Neutrophil (primary cell): Measurements from ENCODE around the gene ADD2.

Source experiments
- H3K27ac ChIP-seq: fragments of 200-600 bp; sonication (generic); 2 replicates; pipeline ENCODE4 v1.5.1; 2016; ENCODE audit warnings: mild to moderate bottlenecking, moderate library complexity
- H3K27me3 ChIP-seq: fragments of 200-600 bp; sonication (generic); 2 replicates; pipeline ENCODE4 v1.6.0; 2016; ENCODE audit warnings: mild to moderate bottlenecking
- H3K36me3 ChIP-seq: fragments of 200-600 bp; sonication (generic); 2 replicates; pipeline ENCODE4 v1.5.1; 2017
- H3K4me1 ChIP-seq, 2 experiments: fragments of 200-600 bp in 1 of 2; sonication (generic) in 1 of 2; 1 replicate in 1 of 2; 2 replicates in 1 of 2; pipeline versions ENCODE4 v1.5.1 to v1.6.1; 2013 to 2016; ENCODE audit warnings: low read depth in 1 of 2, low read length in 1 of 2, mild to moderate bottlenecking in 1 of 2, moderate library complexity in 1 of 2; ENCODE audit not compliant: control insufficient read depth in 1 of 2, insufficient read depth in 1 of 2
- H3K4me3 ChIP-seq, 2 experiments: fragments of 200-600 bp in 1 of 2; sonication (generic) in 1 of 2; 1 replicate in 1 of 2; 2 replicates in 1 of 2; pipeline ENCODE4 v1.5.1; 2013 to 2016; ENCODE audit warnings: low read depth in 1 of 2, low read length in 1 of 2, mild to moderate bottlenecking in 1 of 2, moderate library complexity in 1 of 2
- H3K9me3 ChIP-seq: fragments of 200-600 bp; sonication (generic); 2 replicates; pipeline ENCODE4 v1.5.1; 2016
- TF ChIP-seq, protein P1 (sequence below): fragments of 200-600 bp; sonication (generic); IDR thresholded peaks from 2 replicates; pipeline ENCODE4 v1.5.1; 2016; ENCODE audit warnings: antibody characterized with exemption

ADD2 gene

DNA sequence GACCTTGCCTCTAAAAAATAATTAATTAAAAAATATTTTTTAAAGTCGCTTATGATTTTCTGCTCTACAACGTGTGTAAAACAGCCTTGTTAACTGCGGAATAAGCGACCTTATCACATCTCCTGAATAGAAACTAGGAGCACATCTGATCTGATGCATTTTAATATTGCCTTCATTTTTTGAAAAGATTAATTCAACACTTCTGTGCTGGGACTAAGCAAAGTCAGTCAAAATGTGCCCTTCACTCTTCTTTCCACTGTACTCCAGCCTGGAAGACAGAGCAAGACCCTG, 39.8 kb upstream of the ADD2 start:
- no peaks in the 10 kb centered on the region for H3K4me1 ChIP-seq
- no peaks in the 10 kb centered on the region for H3K36me3 ChIP-seq
- no peaks in the 10 kb centered on the region for H3K9me3 ChIP-seq
- peaks cover 26% of the 10 kb centered on the region for H3K27me3 ChIP-seq
- no peak overlapping the region for H3K4me3 ChIP-seq
- no peak overlapping the region for H3K27ac ChIP-seq
- TF ChIP-seq, protein P1, sequence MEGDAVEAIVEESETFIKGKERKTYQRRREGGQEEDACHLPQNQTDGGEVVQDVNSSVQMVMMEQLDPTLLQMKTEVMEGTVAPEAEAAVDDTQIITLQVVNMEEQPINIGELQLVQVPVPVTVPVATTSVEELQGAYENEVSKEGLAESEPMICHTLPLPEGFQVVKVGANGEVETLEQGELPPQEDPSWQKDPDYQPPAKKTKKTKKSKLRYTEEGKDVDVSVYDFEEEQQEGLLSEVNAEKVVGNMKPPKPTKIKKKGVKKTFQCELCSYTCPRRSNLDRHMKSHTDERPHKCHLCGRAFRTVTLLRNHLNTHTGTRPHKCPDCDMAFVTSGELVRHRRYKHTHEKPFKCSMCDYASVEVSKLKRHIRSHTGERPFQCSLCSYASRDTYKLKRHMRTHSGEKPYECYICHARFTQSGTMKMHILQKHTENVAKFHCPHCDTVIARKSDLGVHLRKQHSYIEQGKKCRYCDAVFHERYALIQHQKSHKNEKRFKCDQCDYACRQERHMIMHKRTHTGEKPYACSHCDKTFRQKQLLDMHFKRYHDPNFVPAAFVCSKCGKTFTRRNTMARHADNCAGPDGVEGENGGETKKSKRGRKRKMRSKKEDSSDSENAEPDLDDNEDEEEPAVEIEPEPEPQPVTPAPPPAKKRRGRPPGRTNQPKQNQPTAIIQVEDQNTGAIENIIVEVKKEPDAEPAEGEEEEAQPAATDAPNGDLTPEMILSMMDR = no peak

DNA sequence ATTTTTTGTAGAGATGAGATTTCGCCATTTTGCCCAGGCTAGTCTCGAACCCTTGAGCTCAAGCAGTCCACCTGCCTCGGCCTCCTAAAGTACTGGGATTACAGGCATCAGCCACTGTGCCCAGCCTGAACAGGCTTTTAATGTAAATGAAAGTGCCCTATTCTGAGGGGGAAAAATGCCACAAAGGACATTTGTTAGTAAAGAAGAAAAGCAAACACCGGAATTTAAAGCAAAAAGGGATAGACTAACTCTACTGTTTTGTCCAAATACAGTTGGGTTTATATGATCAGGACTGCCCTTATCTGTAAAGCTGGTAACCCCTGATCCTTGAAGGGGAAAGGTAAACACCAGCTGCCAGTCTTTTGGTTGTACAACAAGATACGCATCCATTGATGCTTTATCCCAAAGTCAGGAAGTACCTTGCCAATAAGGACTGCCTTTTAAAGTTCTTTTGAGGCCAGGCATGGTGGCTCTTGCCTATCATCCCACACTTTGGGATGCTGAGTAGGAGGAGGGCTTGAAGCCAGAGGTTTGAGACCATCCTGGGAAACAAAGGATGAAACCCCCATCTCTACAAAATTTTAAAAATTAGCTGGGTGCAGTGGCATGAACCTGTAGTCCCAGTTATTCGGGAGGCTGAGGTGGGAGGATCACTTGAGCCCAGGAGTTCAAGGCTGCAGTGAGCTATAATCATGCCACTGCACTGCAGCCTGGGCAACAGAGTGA, 39.3 kb upstream of the ADD2 start:
- H3K27me3 ChIP-seq = peaks cover 31% of the 10 kb centered on the region
- TF ChIP-seq, protein P1 = no peak
- no peaks in the 10 kb centered on the region for H3K36me3 ChIP-seq
- no peak overlapping the region for H3K27ac ChIP-seq
- no peaks in the 10 kb centered on the region for H3K4me1 ChIP-seq
- no peaks in the 10 kb centered on the region for H3K9me3 ChIP-seq
- H3K4me3 ChIP-seq = no peak overlapping the region

DNA sequence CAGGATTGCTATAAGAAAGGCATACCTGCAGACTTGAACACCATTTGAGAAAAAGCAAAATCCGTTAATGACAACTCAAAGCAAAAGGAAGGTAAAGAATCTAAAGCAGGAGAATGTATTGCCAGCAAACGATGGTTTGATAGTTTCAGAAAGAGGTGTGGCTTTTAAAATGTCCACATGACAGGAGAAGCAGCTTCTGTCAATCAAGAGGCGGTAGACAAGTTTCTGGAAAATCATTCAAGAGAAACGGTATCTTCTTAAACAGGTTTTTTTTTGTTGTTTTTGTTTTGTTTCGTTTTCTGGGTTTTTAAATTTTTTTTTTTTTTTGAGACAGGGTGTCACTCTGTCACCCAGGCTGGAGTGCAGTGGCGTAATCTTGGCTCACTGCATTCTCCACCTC, 38.6 kb upstream of the ADD2 start:
- Histone ChIP-seq H3K27ac (no peak overlapping the region), H3K4me3 (no peak overlapping the region), H3K27me3 (peaks cover 37% of the 10 kb centered on the region), H3K9me3 (no peaks in the 10 kb centered on the region), H3K4me1 (no peaks in the 10 kb centered on the region), H3K36me3 (no peaks in the 10 kb centered on the region)
- TF ChIP-seq, protein P1 = no peak

DNA sequence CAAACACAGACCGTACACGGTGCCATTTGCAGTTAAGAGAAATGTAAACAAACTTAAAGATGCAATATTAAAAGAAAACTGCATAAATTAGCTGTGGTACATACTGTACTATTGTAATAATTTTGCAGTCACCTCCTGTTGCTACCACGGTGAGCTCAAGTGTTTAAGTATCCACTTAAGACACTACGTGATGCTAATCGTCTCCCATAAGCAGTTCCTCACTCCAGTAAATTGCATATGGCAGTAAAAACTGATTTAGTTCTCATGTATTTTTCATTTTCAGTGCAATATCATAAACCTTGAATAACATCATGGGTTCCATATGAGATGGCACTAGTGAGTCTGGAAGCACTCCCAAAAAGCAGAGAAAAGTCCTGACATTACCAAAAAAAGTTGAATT, 38.0 kb upstream of the ADD2 start:
- peaks cover 43% of the 10 kb centered on the region for H3K27me3 ChIP-seq
- no peaks in the 10 kb centered on the region for H3K36me3 ChIP-seq
- no peaks in the 10 kb centered on the region for H3K9me3 ChIP-seq
- TF ChIP-seq, protein P1 = no peak
- H3K4me3 ChIP-seq = no peak overlapping the region
- no peaks in the 10 kb centered on the region for H3K4me1 ChIP-seq
- H3K27ac ChIP-seq = no peak overlapping the region

DNA sequence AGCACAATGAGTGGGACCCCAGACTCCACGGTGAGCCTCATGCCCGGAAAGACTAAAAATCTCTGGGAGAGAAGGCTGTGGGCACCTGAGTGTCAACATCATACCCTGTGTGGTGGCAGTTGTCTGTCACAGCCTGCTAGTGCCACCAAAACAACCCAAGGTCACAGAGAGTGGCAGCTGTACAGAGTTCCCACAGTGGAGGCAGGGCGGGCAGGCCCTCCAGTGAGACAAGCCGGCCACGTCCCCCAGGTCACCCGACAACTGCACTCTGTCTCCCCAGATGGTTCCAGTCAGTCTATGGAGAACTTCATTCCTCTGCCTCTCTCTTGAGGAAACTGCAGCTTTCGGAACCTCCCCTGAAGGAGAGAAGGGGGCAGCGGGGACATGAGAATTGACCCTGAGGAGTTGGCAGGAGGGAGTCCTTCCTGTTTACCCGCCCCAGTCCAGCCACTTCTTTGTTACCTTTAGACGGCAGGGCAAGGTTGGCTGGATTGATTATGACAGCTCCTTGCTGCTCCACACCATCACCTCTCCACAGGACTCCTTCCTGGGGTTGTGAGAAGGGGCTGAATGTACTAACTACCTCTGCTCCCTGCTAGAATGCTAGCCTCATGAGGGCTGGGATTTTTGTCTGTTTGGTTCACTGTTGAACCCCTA, 33.7 kb upstream of the ADD2 start:
- Histone ChIP-seq H3K27ac (no peak overlapping the region), H3K36me3 (no peaks in the 10 kb centered on the region), H3K9me3 (no peaks in the 10 kb centered on the region), H3K27me3 (peaks cover 56% of the 10 kb centered on the region), H3K4me1 (no peaks in the 10 kb centered on the region), H3K4me3 (no peak overlapping the region)
- TF ChIP-seq, protein P1 = no peak
